Measurements from ENCODE around the gene TCHP. TPM values are rescaled to one million over a fixed set of nuclear protein-coding genes. Genes with fewer than 3 reads are reported as not detected.
"Not testable (repeated sequence)": the region's sequence is repeated elsewhere in the genome, so short reads cannot be mapped to it uniquely, and the experiment has no call there.

TCHP gene
- total RNA-seq, 1 donor from 2014 or later = 9.8 TPM

GRCh38 chr12:109860977-109861376 is 39.1 kb upstream of the TCHP start:
- no peak for DNase-seq (ENCODE audit: low spot score)
- Mint-ChIP-seq H3K9me3 (ENCODE audit: low read depth) (no peaks in the 10 kb centered on the region), H3K36me3 (ENCODE audit: low read depth) (peaks cover 5% of the 10 kb centered on the region), H3K27ac (ENCODE audit: unreplicated experiment) (no peak overlapping the region), H3K27me3 (ENCODE audit: low read depth) (no peaks in the 10 kb centered on the region), H3K4me3 (ENCODE audit: unreplicated experiment) (no peak overlapping the region), H3K4me1 (ENCODE audit: low read depth) (peaks cover 15% of the 10 kb centered on the region)
- no peak for TF ChIP-seq CTCF (IDR thresholded peaks at IDR 0.05)

GRCh38 chr12:109861689-109862314 is 38.3 kb upstream of the TCHP start:
- TF ChIP-seq CTCF (IDR thresholded peaks at IDR 0.05) = no peak
- no peaks in the 10 kb centered on the region for H3K9me3 Mint-ChIP-seq (ENCODE audit: low read depth)
- H3K4me3 Mint-ChIP-seq (ENCODE audit: unreplicated experiment) = no peak overlapping the region
- H3K27ac Mint-ChIP-seq (ENCODE audit: unreplicated experiment) = no peak overlapping the region
- no peaks in the 10 kb centered on the region for H3K27me3 Mint-ChIP-seq (ENCODE audit: low read depth)
- DNase-seq (ENCODE audit: low spot score) = no peak
- H3K4me1 Mint-ChIP-seq (ENCODE audit: low read depth) = peaks cover 15% of the 10 kb centered on the region
- peaks cover 5% of the 10 kb centered on the region for H3K36me3 Mint-ChIP-seq (ENCODE audit: low read depth)

GRCh38 chr12:109862491-109862890 is 37.6 kb upstream of the TCHP start:
- H3K36me3 Mint-ChIP-seq (ENCODE audit: low read depth); DNase-seq (ENCODE audit: low spot score); H3K27me3 Mint-ChIP-seq (ENCODE audit: low read depth); H3K27ac Mint-ChIP-seq (ENCODE audit: unreplicated experiment); H3K4me3 Mint-ChIP-seq (ENCODE audit: unreplicated experiment); H3K9me3 Mint-ChIP-seq (ENCODE audit: low read depth): not testable (repeated sequence)
- H3K4me1 Mint-ChIP-seq (ENCODE audit: low read depth) = peaks cover 15% of the 10 kb centered on the region

- no peaks in the 10 kb centered on the region for H3K9me3 Mint-ChIP-seq (ENCODE audit: low read depth)
- no peak overlapping the region for H3K4me3 Mint-ChIP-seq (ENCODE audit: unreplicated experiment)
- TF ChIP-seq CTCF (IDR thresholded peaks at IDR 0.05) = no peak
- H3K4me1 Mint-ChIP-seq (ENCODE audit: low read depth) = peaks cover 17% of the 10 kb centered on the region
- no peak for DNase-seq (ENCODE audit: low spot score)
- no peaks in the 10 kb centered on the region for H3K27me3 Mint-ChIP-seq (ENCODE audit: low read depth)
- H3K27ac Mint-ChIP-seq (ENCODE audit: unreplicated experiment) = peak overlapping the region; percentile 54
- H3K36me3 Mint-ChIP-seq (ENCODE audit: low read depth) = no peaks in the 10 kb centered on the region
Measured at GRCh38 chr12:109863847-109864712, 36.0 kb upstream of the TCHP start.

- no peaks in the 10 kb centered on the region for H3K27me3 Mint-ChIP-seq (ENCODE audit: low read depth)
- TF ChIP-seq CTCF (IDR thresholded peaks at IDR 0.05) = no peak
- DNase-seq (ENCODE audit: low spot score) = no peak
- no peak overlapping the region for H3K4me3 Mint-ChIP-seq (ENCODE audit: unreplicated experiment)
- H3K4me1 Mint-ChIP-seq (ENCODE audit: low read depth) = peaks cover 17% of the 10 kb centered on the region
- H3K27ac Mint-ChIP-seq (ENCODE audit: unreplicated experiment) = peak overlapping the region; percentile 66
- no peaks in the 10 kb centered on the region for H3K36me3 Mint-ChIP-seq (ENCODE audit: low read depth)
- no peaks in the 10 kb centered on the region for H3K9me3 Mint-ChIP-seq (ENCODE audit: low read depth)
Measured at GRCh38 chr12:109864916-109865315, 35.2 kb upstream of the TCHP start.

Measured in chondrocyte (in vitro differentiated cells).